ENCODE results near the gene RNF133.

RNF133 gene

GRCh38 chr7:122699017-122699416 lies at the start of gene RNF133:
Gene RNF133, minus strand, starts transcription at chr7:122699117. Its CDS starts 199 bp downstream, at chr7:122698918.
- no peak for DNase-seq

- no peak for DNase-seq
Observed at GRCh38 chr7:122748195-122748594, 49.3 kb upstream of the RNF133 start.

- DNase-seq: no peak
Observed at GRCh38 chr7:122746948-122747347, 48.0 kb upstream of the RNF133 start.

- no peak for DNase-seq
Observed at GRCh38 chr7:122743211-122743610, 44.3 kb upstream of the RNF133 start.

GRCh38 chr7:122738947-122739346 lies 40.0 kb upstream of the RNF133 start:
- DNase-seq: no peak

- no peak for DNase-seq
Observed at GRCh38 chr7:122736183-122736582, 37.3 kb upstream of the RNF133 start.

- no peak for DNase-seq
Observed at GRCh38 chr7:122727759-122728158, 28.8 kb upstream of the RNF133 start.

- DNase-seq: no peak
Observed at GRCh38 chr7:122727354-122727753, 28.4 kb upstream of the RNF133 start.

GRCh38 chr7:122726881-122727280 lies 28.0 kb upstream of the RNF133 start:
- no peak for DNase-seq

- no peak for DNase-seq
Observed at GRCh38 chr7:122724366-122724765, 25.4 kb upstream of the RNF133 start.

GRCh38 chr7:122719010-122719578 lies 20.2 kb upstream of the RNF133 start:
- DNase-seq: no peak

GRCh38 chr7:122717356-122718089 lies 18.6 kb upstream of the RNF133 start:
- DNase-seq: no peak

- DNase-seq: no peak
Observed at GRCh38 chr7:122715183-122715582, 16.3 kb upstream of the RNF133 start.

- DNase-seq: no peak
Observed at GRCh38 chr7:122710916-122711315, 12.0 kb upstream of the RNF133 start.

- no peak for DNase-seq
Observed at GRCh38 chr7:122709930-122710646, 11.2 kb upstream of the RNF133 start.

GRCh38 chr7:122706836-122707235 lies 7.9 kb upstream of the RNF133 start:
- no peak for DNase-seq

GRCh38 chr7:122702872-122703510 lies 4.1 kb upstream of the RNF133 start, which contains the start of gene RNF148:
Gene RNF148, minus strand, starts transcription at chr7:122702922. Its CDS starts 172 bp downstream, at chr7:122702750.
- DNase-seq: no peak

GRCh38 chr7:122695816-122696215 lies 3.1 kb downstream of the RNF133 start:
- DNase-seq: no peak

GRCh38 chr7:122694697-122695096 lies 4.2 kb downstream of the RNF133 start:
- DNase-seq: no peak

GRCh38 chr7:122692769-122693309 lies 6.1 kb downstream of the RNF133 start:
- DNase-seq: no peak

GRCh38 chr7:122691569-122692235 lies 7.2 kb downstream of the RNF133 start:
- no peak for DNase-seq

- no peak for DNase-seq
Observed at GRCh38 chr7:122689346-122690109, 9.4 kb downstream of the RNF133 start.
